Suppressor macrophage (primary cell): ENCODE measurements around the gene NABP1.

Experiments used
- DNase-seq, 4 experiments: peaks; one replicate each; pipeline ENCODE4 v3.0.0-alpha.2; 2020 to 2022

NABP1 gene

GRCh38 chr2:191649519-191649918, 28.4 kb upstream of the NABP1 start:
- DNase-seq = no peak

GRCh38 chr2:191650896-191651773, 26.8 kb upstream of the NABP1 start:
- DNase-seq = peak; percentile 42 to 80 (median 68)

GRCh38 chr2:191653667-191654391, 24.1 kb upstream of the NABP1 start:
- DNase-seq = peak in 2 of 4 experiments; percentile 34 to 53

GRCh38 chr2:191656391-191656790, 21.5 kb upstream of the NABP1 start:
- peak in 3 of 4 experiments; percentile 19 to 50 (median 50) for DNase-seq

GRCh38 chr2:191656792-191657191, 21.1 kb upstream of the NABP1 start:
- no peak for DNase-seq

- no peak for DNase-seq
Observed at GRCh38 chr2:191657977-191658376, 20.0 kb upstream of the NABP1 start.

GRCh38 chr2:191659198-191659597, 18.7 kb upstream of the NABP1 start:
- DNase-seq = no peak

- no peak for DNase-seq
Observed at GRCh38 chr2:191660575-191660974, 17.4 kb upstream of the NABP1 start.

GRCh38 chr2:191661097-191661924, 16.6 kb upstream of the NABP1 start:
- DNase-seq = no peak

- DNase-seq = peak; percentile 74 to 94 (median 82)
Observed at GRCh38 chr2:191664823-191665677, 12.9 kb upstream of the NABP1 start.

GRCh38 chr2:191666226-191666625, 11.7 kb upstream of the NABP1 start:
- DNase-seq = peak; percentile 53 to 86 (median 72)

GRCh38 chr2:191666732-191667131, 11.2 kb upstream of the NABP1 start:
- DNase-seq = peak; percentile 76 to 92 (median 86)

- DNase-seq = no peak
Observed at GRCh38 chr2:191670076-191670475, 7.9 kb upstream of the NABP1 start.

- DNase-seq = no peak
Observed at GRCh38 chr2:191670787-191671186, 7.1 kb upstream of the NABP1 start.

- peak; percentile 89 to 97 (median 94) for DNase-seq
Observed at GRCh38 chr2:191675807-191676721, 1.9 kb upstream of the NABP1 start.

- DNase-seq = peak; percentile 82 to 94 (median 88)
Observed at GRCh38 chr2:191676790-191677645, 918 bp upstream of the NABP1 start.

- DNase-seq = peak; percentile 71 to 90 (median 84)
Observed at GRCh38 chr2:191678437-191679100, 633 bp downstream of the NABP1 start.

GRCh38 chr2:191679818-191680600, 2.1 kb downstream of the NABP1 start:
- DNase-seq = peak; percentile 52 to 89 (median 72)
